CD14-positive monocyte (primary cell): ENCODE results near the gene DNM2. TPM values are rescaled to one million over a fixed set of nuclear protein-coding genes. Genes with fewer than 3 reads are reported as not detected.

Experiments
- DNase-seq, 3 donors: peaks; one replicate each; pipeline ENCODE4 v3.0.0-alpha.2; 2011 to 2022
- H2AFZ ChIP-seq: 2 replicates; pipeline ENCODE4 v1.6.0; 2012; ENCODE audit warnings: mild to moderate bottlenecking, low read depth, low read length, inconsistent platforms; ENCODE audit not compliant: insufficient read depth, poor library complexity, severe bottlenecking
- H3K27ac ChIP-seq, 2 donors: 1 replicate in 1 of 2; 2 replicates in 1 of 2; pipeline ENCODE4 v1.5.1; 2012 to 2013; ENCODE audit warnings: low read length in 2 of 2, control low read depth in 1 of 2, inconsistent platforms in 1 of 2, low read depth in 1 of 2, mild to moderate bottlenecking in 1 of 2
- H3K27me3 ChIP-seq, 2 donors: one replicate each; pipeline versions ENCODE4 v1.6.0 to v1.6.1; 2011 to 2013; ENCODE audit warnings: low read length in 2 of 2; ENCODE audit not compliant: control insufficient read depth in 2 of 2, insufficient read depth in 2 of 2
- H3K36me3 ChIP-seq, 2 donors: replicated peaks in 1 of 2; 1 replicate in 1 of 2; 2 replicates in 1 of 2; pipeline versions ENCODE4 v1.5.1 to v1.6.1; 2012 to 2013; ENCODE audit warnings: low read length in 2 of 2, control low read depth in 1 of 2, inconsistent platforms in 1 of 2, mild to moderate bottlenecking in 1 of 2; ENCODE audit not compliant: insufficient read depth in 2 of 2, control insufficient read depth in 1 of 2
- H3K4me1 ChIP-seq, 2 donors: 1 replicate in 1 of 2; 2 replicates in 1 of 2; pipeline versions ENCODE4 v1.5.1 to v1.6.1; 2012 to 2013; ENCODE audit warnings: low read length in 2 of 2, control low read depth in 1 of 2, inconsistent platforms in 1 of 2, mild to moderate bottlenecking in 1 of 2, moderate library complexity in 1 of 2; ENCODE audit not compliant: insufficient read depth in 2 of 2, control insufficient read depth in 1 of 2
- H3K4me2 ChIP-seq: replicated peaks from 2 replicates; pipeline ENCODE3; 2012; ENCODE audit warnings: low read length, moderate library complexity, mild to moderate bottlenecking; ENCODE audit not compliant: poor library complexity, severe bottlenecking; ENCODE audit errors: extremely low read depth
- H3K4me3 ChIP-seq, 3 experiments: fragments of 200-600 bp in 1 of 3; sonication (generic) in 1 of 3; replicated peaks in 1 of 3; 1 replicate in 2 of 3; 2 replicates in 1 of 3; pipeline ENCODE4 v1.5.1; 2011 to 2013; ENCODE audit warnings: low read length in 3 of 3, mild to moderate bottlenecking in 3 of 3, control low read depth in 2 of 3, low read depth in 2 of 3, inconsistent platforms in 1 of 3, moderate library complexity in 1 of 3
- H3K79me2 ChIP-seq: 2 replicates; pipeline ENCODE4 v1.6.0; 2012; ENCODE audit warnings: mild to moderate bottlenecking, control low read depth, inconsistent platforms, low read length, moderate library complexity; ENCODE audit not compliant: insufficient read depth
- H3K9ac ChIP-seq: 2 replicates; pipeline ENCODE4 v1.6.0; 2017; ENCODE audit warnings: low read length, mild to moderate bottlenecking; ENCODE audit not compliant: insufficient read depth, poor library complexity, severe bottlenecking
- H3K9me3 ChIP-seq, 2 donors: replicated peaks in 1 of 2; 1 replicate in 1 of 2; 2 replicates in 1 of 2; pipeline versions ENCODE4 v1.5.1 to v1.6.1; 2012 to 2013; ENCODE audit warnings: low read length in 2 of 2, control low read depth in 1 of 2; ENCODE audit not compliant: control insufficient read depth in 1 of 2, insufficient read depth in 1 of 2
- H4K20me1 ChIP-seq: 2 replicates; pipeline ENCODE4 v1.6.0; 2012; ENCODE audit warnings: mild to moderate bottlenecking, low read length, control low read depth, moderate library complexity; ENCODE audit not compliant: insufficient read depth
- H3K27ac Mint-ChIP-seq, 7 donors: one replicate each; pipeline ENCODE4 v1.8.0; 2020; ENCODE audit warnings: mild to moderate bottlenecking in 7 of 7, mixed read lengths in 7 of 7, moderate library complexity in 6 of 7, inconsistent platforms in 2 of 7
- H3K27me3 Mint-ChIP-seq, 3 donors: one replicate each; pipeline ENCODE4 v1.8.0; 2021 to 2022; ENCODE audit warnings: low read depth in 3 of 3, mild to moderate bottlenecking in 3 of 3, mixed read lengths in 3 of 3, moderate library complexity in 3 of 3, inconsistent platforms in 1 of 3
- H3K36me3 Mint-ChIP-seq, 2 donors: one replicate each; pipeline ENCODE4 v1.8.0; 2020; ENCODE audit warnings: mixed read lengths in 2 of 2, inconsistent platforms in 1 of 2, mild to moderate bottlenecking in 1 of 2
- H3K4me1 Mint-ChIP-seq: one replicate; pipeline ENCODE4 v1.8.0; 2020; ENCODE audit warnings: mild to moderate bottlenecking, mixed read lengths
- H3K4me3 Mint-ChIP-seq, 2 donors: one replicate each; pipeline ENCODE4 v1.8.0; 2020; ENCODE audit warnings: mild to moderate bottlenecking in 2 of 2, mixed read lengths in 2 of 2, moderate library complexity in 1 of 2
- H3K9me3 Mint-ChIP-seq, 7 donors: one replicate each; pipeline ENCODE4 v1.8.0; 2020 to 2022; ENCODE audit warnings: mixed read lengths in 7 of 7, mild to moderate bottlenecking in 6 of 7, moderate library complexity in 6 of 7, inconsistent platforms in 2 of 7
- CTCF ChIP-seq: fragments of 200-600 bp; IDR thresholded peaks from one replicate; pipeline ENCODE4 v1.8.0; 2022; ENCODE audit warnings: antibody characterized with exemption, mild to moderate bottlenecking
- WGBS: methylation state at CpG from one replicate; pipeline ENCODE4 v1.1.5; 2013; ENCODE audit warnings: missing lambda C conversion rate; ENCODE audit not compliant: insufficient coverage; 5-methylcytosine and 5-hydroxymethylcytosine counted together
- intact Hi-C, 2 donors: fragments of 100-400 bp; cut with micrococcal nuclease; formaldehyde crosslinking; loops; one replicate each; pipeline versions ENCODE4 v1.15.0 to v1.15.1; 2023
- polyA plus RNA-seq, 3 donors: library from polyadenylated mRNA; depleted of rRNA in 1 of 3; unstranded in 2 of 3; stranded (reverse) in 1 of 3; fragments of 300-500 nt in 2 of 3; fragments of >200 nt in 1 of 3; fragmentation: Illumina TruSeq in 2 of 3; gene quantifications; 1 replicate in 2 of 3; 2 replicates in 1 of 3; pipeline ENCODE4 v1.2.3, GENCODE V29; 2012 to 2021

DNM2 gene
- polyA plus RNA-seq, 3 donors, result 53.0 to 186 (median 69.5) TPM

DNA sequence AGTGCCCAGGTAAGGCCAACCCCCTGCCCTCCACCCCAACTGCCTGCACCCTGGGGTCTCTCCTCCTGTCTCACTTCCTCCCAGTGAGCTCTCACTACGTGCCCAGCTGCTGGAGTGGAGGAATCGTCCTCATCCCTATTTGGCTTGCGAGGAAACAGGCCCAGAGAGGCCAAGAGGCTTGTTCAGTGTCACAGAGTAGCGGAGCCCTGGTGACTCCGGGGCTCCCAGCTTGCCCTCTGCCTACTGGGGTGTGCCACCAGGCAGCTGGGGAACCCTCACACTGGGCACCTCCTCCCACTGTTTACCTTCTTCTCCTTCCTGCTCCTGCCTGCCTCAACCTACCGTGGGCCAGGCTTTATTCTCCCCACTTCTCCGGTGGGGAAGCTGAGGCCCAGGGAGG, 112.5 kb downstream of the DNM2 start:
- H3K36me3 Mint-ChIP-seq, result peaks cover 50 to 79% of the 10 kb centered on the region in 2 donors
- 82% methylated on average over 6 of the region's 7 CpGs for WGBS
- H3K79me2 ChIP-seq, result no peaks in the 10 kb centered on the region
- no peaks in the 10 kb centered on the region for H3K27me3 ChIP-seq
- peaks cover 3% of the 10 kb centered on the region for H3K4me1 Mint-ChIP-seq
- peaks cover 73 to 88% of the 10 kb centered on the region in 2 donors for H3K36me3 ChIP-seq
- H3K4me2 ChIP-seq, result no peak overlapping the region
- intact Hi-C loops, result no loop called here
- peaks cover 0 to 2% (median 0%) of the 10 kb centered on the region in 3 donors for H3K27me3 Mint-ChIP-seq
- no peak for DNase-seq
- no peak overlapping the region for H2AFZ ChIP-seq
- no peaks in the 10 kb centered on the region for H3K9me3 Mint-ChIP-seq
- H3K9me3 ChIP-seq, result no peaks in the 10 kb centered on the region
- H4K20me1 ChIP-seq, result peaks cover 36% of the 10 kb centered on the region
- H3K27ac Mint-ChIP-seq, result peak overlapping the region in 3 of 7 donors; percentile 36 to 65 (median 58)
- H3K9ac ChIP-seq, result no peak overlapping the region
- no peak overlapping the region for H3K4me3 Mint-ChIP-seq
- peaks cover 4 to 5% of the 10 kb centered on the region in 2 donors for H3K4me1 ChIP-seq
- no peak overlapping the region for H3K4me3 ChIP-seq
- peak overlapping the region in 1 of 2 donors; percentile 48 for H3K27ac ChIP-seq
- no peak for TF ChIP-seq CTCF

- no peak overlapping the region for H3K27ac ChIP-seq
- no peak overlapping the region for H3K4me2 ChIP-seq
- intact Hi-C loops, result no loop called here
- H3K9me3 Mint-ChIP-seq, result peaks cover 0 to 3% (median 0%) of the 10 kb centered on the region in 7 donors
- H3K36me3 Mint-ChIP-seq, result peaks cover 42 to 74% of the 10 kb centered on the region in 2 donors
- H3K27me3 ChIP-seq, result no peaks in the 10 kb centered on the region
- no peak for TF ChIP-seq CTCF
- peaks cover 3% of the 10 kb centered on the region for H3K4me1 Mint-ChIP-seq
- no peaks in the 10 kb centered on the region for H3K79me2 ChIP-seq
- no peak overlapping the region for H3K4me3 ChIP-seq
- H3K4me3 Mint-ChIP-seq, result no peak overlapping the region
- H3K9ac ChIP-seq, result no peak overlapping the region
- H3K27me3 Mint-ChIP-seq, result peaks cover 0 to 2% (median 0%) of the 10 kb centered on the region in 3 donors
- no peak for DNase-seq
- H3K9me3 ChIP-seq, result no peaks in the 10 kb centered on the region
- peak overlapping the region in 1 of 7 donors; percentile 42 for H3K27ac Mint-ChIP-seq
- 90% methylated on average over 23 of the region's 33 CpGs for whole genome bisulfite sequencing
- H4K20me1 ChIP-seq, result peaks cover 39% of the 10 kb centered on the region
- no peak overlapping the region for H2AFZ ChIP-seq
- peaks cover 65 to 80% of the 10 kb centered on the region in 2 donors for H3K36me3 ChIP-seq
- H3K4me1 ChIP-seq, result peaks cover 6 to 7% of the 10 kb centered on the region in 2 donors
Observed at GRCh38 chr19:10830931-10831779, 113.3 kb downstream of the DNM2 start.
